HG03103 (cell line): ENCODE measurements around the gene FAIM2.

Source experiments
- ATAC-seq: cut with Tn5 transposase; IDR thresholded peaks from one replicate; pipeline ENCODE4 v1.9.1; 2021; ENCODE audit warnings: low read depth; ENCODE audit not compliant: unreplicated experiment

The FAIM2 gene

GRCh38 chr12:49921299-49921698 is 17.6 kb upstream of the FAIM2 start:
- ATAC-seq, result no peak

GRCh38 chr12:49920915-49921286 is 17.2 kb upstream of the FAIM2 start:
- ATAC-seq, result no peak

- no peak for ATAC-seq
These were observed 16.7 kb upstream of the FAIM2 start for GRCh38 chr12:49920241-49920914.

- ATAC-seq, result no peak
These were observed 14.1 kb upstream of the FAIM2 start for GRCh38 chr12:49917788-49918173.

GRCh38 chr12:49917166-49917787 is 13.6 kb upstream of the FAIM2 start:
- ATAC-seq, result no peak

- ATAC-seq, result no peak
These were observed 12.6 kb upstream of the FAIM2 start for GRCh38 chr12:49916129-49916919.

- no peak for ATAC-seq
These were observed 8.9 kb upstream of the FAIM2 start for GRCh38 chr12:49912345-49913255.

DNA sequence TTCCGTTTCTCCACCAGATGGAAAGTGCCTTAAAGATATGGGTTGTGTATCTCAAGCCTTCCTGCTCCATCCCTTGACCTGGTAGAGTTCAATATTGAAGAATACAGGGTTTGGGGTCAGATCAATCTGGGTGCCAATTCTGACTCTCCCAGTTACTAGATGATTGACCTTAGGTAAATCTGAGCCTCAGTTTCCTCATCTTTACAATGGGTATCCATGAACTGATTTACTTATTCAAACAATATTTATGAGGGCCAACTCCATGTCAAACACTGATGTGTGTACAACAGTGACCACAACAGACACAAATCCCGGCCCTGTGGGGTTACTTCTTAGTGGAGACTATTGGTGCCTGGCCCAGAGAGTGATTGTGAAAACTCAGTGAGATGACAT is 7.5 kb upstream of the FAIM2 start:
- no peak for ATAC-seq

GRCh38 chr12:49910331-49911212 is 6.9 kb upstream of the FAIM2 start:
- ATAC-seq, result no peak

DNA sequence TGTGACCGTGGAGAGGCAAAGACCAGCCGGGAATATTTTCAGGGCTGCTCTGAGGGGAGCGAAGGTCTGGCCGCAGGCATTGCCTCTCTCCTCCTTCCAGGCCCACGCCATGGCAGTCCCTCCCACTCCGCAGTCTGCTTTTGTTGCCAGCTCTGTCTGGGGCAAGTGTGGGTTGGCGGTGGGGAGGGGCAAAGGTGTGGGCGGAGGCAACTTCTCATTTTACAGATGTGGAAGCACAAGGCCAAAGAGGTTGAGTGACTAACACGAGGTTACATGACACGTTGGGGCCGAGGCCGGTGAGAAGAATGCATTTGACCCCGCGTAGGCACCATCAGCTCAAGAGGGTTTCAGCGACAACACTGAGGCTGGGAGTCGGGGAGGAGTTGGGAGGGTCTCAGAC is 6.1 kb upstream of the FAIM2 start:
- no peak for ATAC-seq

- ATAC-seq, result no peak
These were observed 5.7 kb upstream of the FAIM2 start for GRCh38 chr12:49909356-49909755.

DNA sequence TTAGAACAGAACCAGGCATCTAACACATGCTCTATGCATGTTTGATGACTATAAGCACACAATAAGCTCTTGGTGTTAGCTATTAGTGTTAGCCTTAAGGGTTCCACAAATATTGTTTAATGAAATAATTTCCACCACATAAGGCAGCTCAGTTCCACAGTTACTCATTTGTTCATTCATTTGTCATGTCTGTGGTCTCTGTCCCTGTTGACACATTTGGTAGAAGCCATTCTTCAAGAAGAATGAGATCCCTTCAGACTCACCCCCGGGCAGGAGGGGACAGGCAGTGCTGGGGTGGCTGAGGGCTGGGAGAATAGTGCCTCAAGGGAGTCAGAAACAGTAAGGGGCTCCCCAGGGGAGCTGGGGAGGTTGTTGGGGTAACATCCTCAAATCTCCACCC is 3.7 kb upstream of the FAIM2 start:
- ATAC-seq, result no peak

GRCh38 chr12:49905718-49906314 is 2.1 kb upstream of the FAIM2 start:
- no peak for ATAC-seq

DNA sequence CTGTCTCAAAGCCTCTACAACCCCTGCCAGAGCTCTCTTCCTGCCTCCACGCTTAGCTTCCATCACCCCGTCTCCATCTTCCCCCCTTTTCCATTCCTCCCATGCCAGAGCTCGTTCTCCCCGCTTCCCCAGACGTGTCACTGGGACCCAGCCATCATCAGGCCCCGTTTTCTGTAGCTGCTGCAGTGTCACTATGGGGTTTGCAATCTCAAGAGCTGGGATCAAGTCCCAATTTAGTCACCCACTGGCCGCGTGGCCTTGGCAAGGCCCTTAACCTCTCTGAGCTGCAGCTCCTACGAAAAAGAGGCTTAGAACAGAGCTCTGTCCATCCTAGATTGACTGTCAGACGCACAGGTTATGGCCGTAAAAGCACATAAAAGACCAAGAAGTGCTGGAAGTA is 901 bp upstream of the FAIM2 start:
- no peak for ATAC-seq

GRCh38 chr12:49903351-49903699 is 375 bp downstream of the FAIM2 start:
- ATAC-seq, result no peak

GRCh38 chr12:49902399-49903350 is 1.0 kb downstream of the FAIM2 start:
- ATAC-seq, result no peak

DNA sequence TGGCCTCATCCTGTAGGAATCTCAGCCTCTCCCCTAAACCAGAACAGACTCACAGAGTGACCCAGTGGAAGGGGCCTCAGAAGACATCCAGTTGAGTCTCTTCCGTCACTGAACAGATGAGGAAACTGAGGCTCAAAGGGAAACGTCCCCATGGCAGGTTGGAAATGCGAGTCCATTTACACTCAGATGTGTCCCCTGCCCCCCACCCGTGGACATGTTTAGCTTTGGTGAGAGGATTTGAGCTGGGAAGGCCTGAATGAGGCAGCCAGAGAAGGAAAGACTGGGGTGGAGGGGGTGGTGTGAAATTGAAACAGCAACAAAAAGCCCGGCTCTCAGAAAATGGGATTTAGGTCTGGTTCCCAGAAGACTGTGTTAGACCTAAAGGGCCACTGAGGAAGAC is 1.7 kb downstream of the FAIM2 start:
- no peak for ATAC-seq

GRCh38 chr12:49901026-49901425 is 2.7 kb downstream of the FAIM2 start:
- no peak for ATAC-seq
